ENCODE results near the gene MUSK. TPM values are rescaled to one million over a fixed set of nuclear protein-coding genes. Genes with fewer than 3 reads are reported as not detected.
"Not testable (repeated sequence)": the region's sequence is repeated elsewhere in the genome, so short reads cannot be mapped to it uniquely, and the experiment has no call there.

MUSK gene
- total RNA-seq, 1 experiment from 2014 or later, result not detected

DNA sequence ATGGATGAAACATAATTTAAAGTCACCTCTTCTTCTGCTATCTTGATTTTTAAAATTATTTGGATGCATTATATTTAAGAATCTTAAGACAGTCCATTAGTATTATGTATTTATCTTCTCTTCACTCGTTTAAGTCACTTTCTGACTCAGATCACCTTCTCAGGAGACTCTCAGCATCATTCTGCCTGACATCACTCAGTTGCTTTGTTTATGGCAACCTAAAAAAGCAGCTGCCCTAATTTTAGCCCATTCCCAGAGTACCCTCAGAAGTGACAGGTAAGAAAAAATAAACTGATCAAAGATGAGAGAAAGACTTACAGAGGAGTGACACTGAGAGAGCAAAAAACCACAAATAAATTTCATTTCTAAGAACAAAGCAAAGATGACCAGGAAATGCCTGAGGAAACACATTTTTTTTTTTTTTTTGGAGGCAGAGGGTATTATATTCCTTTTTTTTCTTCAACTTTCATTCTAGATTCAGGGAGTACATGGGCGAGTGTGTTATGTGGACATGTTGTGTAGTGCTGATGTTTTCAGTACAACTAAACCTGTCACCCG lies 140.5 kb downstream of the MUSK start:
- no peak for DNase-seq
- Histone ChIP-seq H3K4me3 (ENCODE audit: low read length) (no peak overlapping the region), H3K27me3 (ENCODE audit: low read length) (no peaks in the 10 kb centered on the region), H3K9ac (ENCODE audit: low read length) (no peak overlapping the region), H3K9me2 (replicated peaks; ENCODE audit: insufficient read depth, low read length) (no peaks in the 10 kb centered on the region), H3K79me2 (ENCODE audit: low read length) (no peaks in the 10 kb centered on the region), H3K27ac (ENCODE audit: low read length) (no peak overlapping the region), H3K4me1 (ENCODE audit: low read length) (no peaks in the 10 kb centered on the region), H4K20me1 (ENCODE audit: insufficient read depth, low read depth, low read length) (no peaks in the 10 kb centered on the region), H2AFZ (ENCODE audit: low read length) (no peak overlapping the region), H3K4me2 (ENCODE audit: low read depth, low read length, poor library complexity, severe bottlenecking) (no peak overlapping the region), H3K9me3 (ENCODE audit: low read length) (no peaks in the 10 kb centered on the region), H3K36me3 (ENCODE audit: insufficient read depth, low read length) (no peaks in the 10 kb centered on the region)

DNA sequence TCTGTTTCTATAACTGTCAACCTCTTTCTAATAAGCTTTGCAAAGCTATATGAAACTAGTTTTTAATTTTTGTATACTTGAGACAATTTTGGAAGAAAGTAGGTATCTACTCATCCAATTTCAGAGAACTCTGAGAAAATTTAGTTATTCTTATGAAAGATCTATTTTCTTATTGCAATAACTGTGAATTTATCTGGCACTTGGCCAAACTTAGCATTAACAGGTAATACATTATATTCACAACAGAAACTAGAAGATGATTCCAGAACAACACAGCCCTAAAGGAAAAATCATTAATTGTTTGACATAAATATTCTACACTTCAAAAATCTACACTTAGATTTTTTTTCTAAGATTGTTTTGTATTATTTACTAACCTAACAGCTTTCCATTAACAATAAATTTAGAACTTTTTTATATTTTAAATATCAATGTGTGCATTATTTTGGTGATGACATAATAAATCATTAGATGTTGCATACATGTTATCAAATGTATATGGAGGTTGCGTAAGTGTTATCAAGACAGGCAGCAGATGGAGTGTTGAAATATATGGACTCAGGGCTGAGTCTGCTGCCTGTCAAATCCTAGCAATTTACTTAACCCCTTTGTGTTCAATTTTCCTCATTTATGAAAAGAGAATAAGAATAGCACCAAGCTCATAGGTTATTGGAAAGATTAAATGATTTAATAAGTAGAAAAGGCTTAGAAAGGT lies 141.8 kb downstream of the MUSK start:
- Histone ChIP-seq H3K9me3 (ENCODE audit: low read length) (no peaks in the 10 kb centered on the region), H3K4me1 (ENCODE audit: low read length) (no peaks in the 10 kb centered on the region), H3K9ac (ENCODE audit: low read length) (no peak overlapping the region), H4K20me1 (ENCODE audit: insufficient read depth, low read depth, low read length) (no peaks in the 10 kb centered on the region), H3K36me3 (ENCODE audit: insufficient read depth, low read length) (no peaks in the 10 kb centered on the region), H3K27ac (ENCODE audit: low read length) (no peak overlapping the region), H3K27me3 (ENCODE audit: low read length) (no peaks in the 10 kb centered on the region), H3K4me2 (ENCODE audit: low read depth, low read length, poor library complexity, severe bottlenecking) (no peak overlapping the region), H3K9me2 (replicated peaks; ENCODE audit: insufficient read depth, low read length) (no peaks in the 10 kb centered on the region), H2AFZ (ENCODE audit: low read length) (no peak overlapping the region), H3K4me3 (ENCODE audit: low read length) (no peak overlapping the region), H3K79me2 (ENCODE audit: low read length) (no peaks in the 10 kb centered on the region)
- no peak for DNase-seq

DNA sequence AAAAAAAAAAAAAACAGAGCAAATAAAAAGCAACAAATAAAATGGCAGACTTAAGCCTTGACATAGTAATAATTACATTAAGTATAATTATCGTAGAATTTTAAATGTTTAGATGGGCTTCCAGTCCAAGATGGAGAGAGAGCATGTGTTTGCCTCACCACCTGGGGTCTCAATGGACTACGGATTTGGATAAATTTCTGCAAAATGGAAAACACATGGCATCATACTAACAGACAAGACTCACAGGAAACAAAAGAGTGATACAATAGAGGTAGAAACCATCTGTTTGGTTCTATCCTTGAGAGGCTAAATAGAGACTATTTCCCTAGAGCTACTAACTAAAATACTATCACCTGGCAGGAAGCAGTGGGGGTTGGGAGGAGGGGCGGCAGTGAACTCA lies 144.3 kb downstream of the MUSK start:
- no peaks in the 10 kb centered on the region for H3K27me3 ChIP-seq (ENCODE audit: low read length)
- H4K20me1 ChIP-seq (ENCODE audit: insufficient read depth, low read depth, low read length), result no peaks in the 10 kb centered on the region
- H3K9ac ChIP-seq (ENCODE audit: low read length), result no peak overlapping the region
- H3K79me2 ChIP-seq (ENCODE audit: low read length), result no peaks in the 10 kb centered on the region
- no peak overlapping the region for H3K4me2 ChIP-seq (ENCODE audit: low read depth, low read length, poor library complexity, severe bottlenecking)
- no peaks in the 10 kb centered on the region for H3K9me3 ChIP-seq (ENCODE audit: low read length)
- no peak overlapping the region for H3K27ac ChIP-seq (ENCODE audit: low read length)
- H3K9me2 ChIP-seq (replicated peaks; ENCODE audit: insufficient read depth, low read length), result no peaks in the 10 kb centered on the region
- no peak overlapping the region for H3K4me3 ChIP-seq (ENCODE audit: low read length)
- H3K36me3 ChIP-seq (ENCODE audit: insufficient read depth, low read length), result no peaks in the 10 kb centered on the region
- no peak overlapping the region for H2AFZ ChIP-seq (ENCODE audit: low read length)
- H3K4me1 ChIP-seq (ENCODE audit: low read length), result no peaks in the 10 kb centered on the region
- DNase-seq, result no peak

DNA sequence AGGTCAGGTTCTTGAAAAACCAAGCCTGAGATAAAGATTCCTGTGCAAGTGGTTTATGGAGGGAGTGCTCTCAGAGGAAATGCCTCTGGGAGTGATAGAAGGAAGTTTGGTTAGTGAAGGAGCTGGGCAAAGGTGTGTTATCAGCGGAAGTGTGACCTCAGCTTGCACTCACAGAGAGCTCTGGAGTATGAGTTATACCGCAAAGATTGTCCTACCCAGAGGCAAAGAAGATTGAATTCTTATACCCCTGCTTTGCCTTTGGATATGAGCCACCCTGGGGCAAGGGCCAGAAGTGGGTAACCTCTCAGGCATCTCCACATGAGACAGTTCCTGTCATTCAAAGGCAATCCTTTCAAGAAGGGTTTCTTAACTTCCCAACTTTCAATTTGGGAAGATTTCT lies 145.6 kb downstream of the MUSK start:
- Histone ChIP-seq H3K4me2 (ENCODE audit: low read depth, low read length, poor library complexity, severe bottlenecking) (no peak overlapping the region), H2AFZ (ENCODE audit: low read length) (no peak overlapping the region), H3K4me1 (ENCODE audit: low read length) (no peaks in the 10 kb centered on the region), H3K36me3 (ENCODE audit: insufficient read depth, low read length) (no peaks in the 10 kb centered on the region), H3K27me3 (ENCODE audit: low read length) (no peaks in the 10 kb centered on the region), H4K20me1 (ENCODE audit: insufficient read depth, low read depth, low read length) (no peaks in the 10 kb centered on the region), H3K9me2 (replicated peaks; ENCODE audit: insufficient read depth, low read length) (no peaks in the 10 kb centered on the region), H3K9me3 (ENCODE audit: low read length) (no peaks in the 10 kb centered on the region), H3K79me2 (ENCODE audit: low read length) (no peaks in the 10 kb centered on the region), H3K4me3 (ENCODE audit: low read length) (no peak overlapping the region), H3K27ac (ENCODE audit: low read length) (no peak overlapping the region), H3K9ac (ENCODE audit: low read length) (no peak overlapping the region)
- no peak for DNase-seq

DNA sequence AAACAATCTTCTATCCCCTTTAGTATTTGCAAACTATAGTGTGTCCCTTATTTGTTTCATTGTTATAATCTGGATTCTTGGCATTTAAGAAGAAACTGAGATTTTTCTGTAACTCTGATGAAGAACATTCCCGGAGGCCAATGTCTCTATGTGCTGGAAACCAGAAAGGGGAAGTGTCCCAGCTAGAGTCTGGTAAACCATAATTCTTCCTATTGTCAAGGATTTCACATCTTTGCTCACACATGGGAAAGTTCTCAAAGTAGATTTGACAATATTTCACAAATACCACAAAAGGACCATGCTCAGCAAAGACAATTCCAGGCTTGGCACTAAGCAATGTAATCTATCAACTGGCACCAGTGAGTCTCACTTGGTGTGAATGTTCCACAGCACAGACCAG lies 146.8 kb downstream of the MUSK start:
- no peak overlapping the region for H2AFZ ChIP-seq (ENCODE audit: low read length)
- H3K4me1 ChIP-seq (ENCODE audit: low read length), result no peaks in the 10 kb centered on the region
- H3K9me2 ChIP-seq (replicated peaks; ENCODE audit: insufficient read depth, low read length), result no peaks in the 10 kb centered on the region
- no peak overlapping the region for H3K4me3 ChIP-seq (ENCODE audit: low read length)
- H3K36me3 ChIP-seq (ENCODE audit: insufficient read depth, low read length), result no peaks in the 10 kb centered on the region
- no peak overlapping the region for H3K9ac ChIP-seq (ENCODE audit: low read length)
- no peak for DNase-seq
- H3K79me2 ChIP-seq (ENCODE audit: low read length), result no peaks in the 10 kb centered on the region
- H3K9me3 ChIP-seq (ENCODE audit: low read length), result no peaks in the 10 kb centered on the region
- H3K27ac ChIP-seq (ENCODE audit: low read length), result no peak overlapping the region
- H3K4me2 ChIP-seq (ENCODE audit: low read depth, low read length, poor library complexity, severe bottlenecking), result no peak overlapping the region
- no peaks in the 10 kb centered on the region for H4K20me1 ChIP-seq (ENCODE audit: insufficient read depth, low read depth, low read length)
- H3K27me3 ChIP-seq (ENCODE audit: low read length), result no peaks in the 10 kb centered on the region

DNA sequence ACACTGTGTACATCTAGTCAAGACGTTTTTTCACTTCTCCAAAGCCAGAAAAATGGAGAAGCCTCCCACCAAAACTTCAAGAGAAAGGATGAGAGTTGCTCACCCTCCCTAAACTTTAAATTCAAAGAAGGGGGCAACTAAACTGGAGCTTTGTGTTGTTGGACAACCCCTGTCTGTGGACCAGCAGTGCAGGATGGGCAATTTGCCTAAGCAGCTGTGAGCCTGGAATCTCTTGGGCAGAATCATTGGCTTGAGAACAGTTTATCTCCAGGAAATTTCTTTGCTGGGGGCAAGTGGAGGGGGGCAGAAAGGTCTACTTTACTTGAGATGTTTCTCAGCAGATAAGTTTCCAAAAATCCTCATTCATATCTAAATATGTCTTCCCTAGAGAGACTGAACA lies 151.8 kb downstream of the MUSK start:
- DNase-seq, result no peak
- Histone ChIP-seq H3K36me3 (ENCODE audit: insufficient read depth, low read length) (no peaks in the 10 kb centered on the region), H3K4me3 (ENCODE audit: low read length) (no peak overlapping the region), H3K9me3 (ENCODE audit: low read length) (no peaks in the 10 kb centered on the region), H2AFZ (ENCODE audit: low read length) (no peak overlapping the region), H3K4me2 (ENCODE audit: low read depth, low read length, poor library complexity, severe bottlenecking) (no peak overlapping the region), H3K27ac (ENCODE audit: low read length) (no peak overlapping the region), H3K9ac (ENCODE audit: low read length) (no peak overlapping the region), H4K20me1 (ENCODE audit: insufficient read depth, low read depth, low read length) (no peaks in the 10 kb centered on the region), H3K9me2 (replicated peaks; ENCODE audit: insufficient read depth, low read length) (no peaks in the 10 kb centered on the region), H3K79me2 (ENCODE audit: low read length) (no peaks in the 10 kb centered on the region), H3K27me3 (ENCODE audit: low read length) (no peaks in the 10 kb centered on the region), H3K4me1 (ENCODE audit: low read length) (no peaks in the 10 kb centered on the region)

DNA sequence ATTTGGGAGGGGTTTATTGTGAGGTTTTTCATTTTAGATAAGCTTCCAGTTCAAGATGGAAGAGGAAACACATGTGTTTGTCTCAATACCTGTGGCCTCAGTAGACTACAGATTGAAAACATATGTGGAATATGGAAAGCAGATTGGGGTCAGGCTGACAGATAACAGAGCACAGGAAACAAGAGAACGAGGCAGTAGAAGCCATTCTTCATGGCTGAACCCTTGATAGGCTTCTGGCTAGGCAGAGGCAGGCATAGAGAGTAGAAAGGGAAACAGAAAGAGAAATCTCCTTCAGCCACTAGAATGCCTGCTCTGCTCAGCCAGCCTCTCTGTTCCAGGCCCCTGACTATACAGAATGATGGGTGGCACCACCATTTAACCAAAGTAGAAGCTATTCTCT lies 152.5 kb downstream of the MUSK start:
- H2AFZ ChIP-seq (ENCODE audit: low read length), result no peak overlapping the region
- no peaks in the 10 kb centered on the region for H3K9me2 ChIP-seq (replicated peaks; ENCODE audit: insufficient read depth, low read length)
- no peaks in the 10 kb centered on the region for H3K79me2 ChIP-seq (ENCODE audit: low read length)
- no peaks in the 10 kb centered on the region for H3K36me3 ChIP-seq (ENCODE audit: insufficient read depth, low read length)
- H3K27ac ChIP-seq (ENCODE audit: low read length), result no peak overlapping the region
- H3K4me1 ChIP-seq (ENCODE audit: low read length), result no peaks in the 10 kb centered on the region
- no peak overlapping the region for H3K4me2 ChIP-seq (ENCODE audit: low read depth, low read length, poor library complexity, severe bottlenecking)
- no peaks in the 10 kb centered on the region for H3K9me3 ChIP-seq (ENCODE audit: low read length)
- no peak overlapping the region for H3K4me3 ChIP-seq (ENCODE audit: low read length)
- no peaks in the 10 kb centered on the region for H3K27me3 ChIP-seq (ENCODE audit: low read length)
- H4K20me1 ChIP-seq (ENCODE audit: insufficient read depth, low read depth, low read length), result no peaks in the 10 kb centered on the region
- DNase-seq, result no peak
- no peak overlapping the region for H3K9ac ChIP-seq (ENCODE audit: low read length)

DNA sequence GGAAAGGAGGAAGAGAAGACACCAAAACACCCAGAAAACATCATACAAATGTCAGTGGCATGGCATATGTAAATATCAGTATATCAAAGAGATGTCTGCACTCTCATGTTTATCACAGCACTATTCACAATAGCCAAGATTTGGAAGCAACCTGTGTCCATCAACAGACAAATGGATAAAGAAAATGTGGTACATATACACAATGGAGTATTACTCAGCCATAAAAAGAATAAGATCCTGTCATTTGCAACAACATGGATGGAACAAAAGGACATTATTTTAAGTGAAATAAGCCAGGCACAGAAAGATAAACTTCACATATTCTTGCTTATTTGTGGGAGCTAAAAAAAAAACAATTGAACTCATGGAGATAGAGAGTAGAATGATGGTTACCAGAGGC lies 156.5 kb downstream of the MUSK start:
- not testable (repeated sequence) for H3K4me1 ChIP-seq (ENCODE audit: low read length); H4K20me1 ChIP-seq (ENCODE audit: insufficient read depth, low read depth, low read length); H3K4me3 ChIP-seq (ENCODE audit: low read length); H3K27ac ChIP-seq (ENCODE audit: low read length); H2AFZ ChIP-seq (ENCODE audit: low read length); H3K79me2 ChIP-seq (ENCODE audit: low read length); H3K36me3 ChIP-seq (ENCODE audit: insufficient read depth, low read length); H3K9me3 ChIP-seq (ENCODE audit: low read length); H3K27me3 ChIP-seq (ENCODE audit: low read length); H3K9me2 ChIP-seq (replicated peaks; ENCODE audit: insufficient read depth, low read length); H3K4me2 ChIP-seq (ENCODE audit: low read depth, low read length, poor library complexity, severe bottlenecking); H3K9ac ChIP-seq (ENCODE audit: low read length); DNase-seq

All from Karpas-422 (cell line).